ENCODE data around the gene SMYD3.

DNA sequence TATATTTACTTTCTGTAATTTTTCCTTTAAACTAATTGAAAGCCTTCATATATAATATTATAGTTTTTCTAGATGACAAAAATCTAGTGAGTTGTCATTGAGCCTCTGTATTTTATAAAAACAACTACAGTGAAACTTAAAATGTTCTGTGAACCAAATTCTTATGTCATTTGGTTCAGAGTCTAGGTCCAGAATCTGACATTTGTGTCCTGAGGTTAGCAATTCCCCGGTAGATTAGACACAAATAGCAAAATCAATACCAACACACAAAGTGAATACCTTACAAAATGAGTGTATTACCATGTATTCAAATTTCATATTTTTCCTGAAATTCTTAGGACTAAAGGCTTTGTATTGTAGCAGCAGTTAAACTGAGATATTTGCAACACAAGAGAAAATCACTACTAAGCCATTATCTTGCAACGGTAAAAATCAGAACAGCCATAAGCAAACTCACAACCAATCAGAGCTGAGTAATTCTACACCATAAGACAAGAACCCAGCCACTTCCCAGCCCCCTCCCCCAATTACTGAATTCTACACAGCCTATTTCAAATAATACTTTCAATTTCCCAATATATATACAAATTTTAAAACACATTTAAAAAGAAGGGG lies 573.5 kb downstream of the SMYD3 start:
- no peak for TF ChIP-seq MAFK (IDR thresholded peaks at IDR 0.05; ENCODE audit: low read depth, low read length)
- no peak for TF ChIP-seq BHLHE40 (IDR thresholded peaks at IDR 0.05; ENCODE audit: low read depth, low read length)
- TF ChIP-seq, protein P1, sequence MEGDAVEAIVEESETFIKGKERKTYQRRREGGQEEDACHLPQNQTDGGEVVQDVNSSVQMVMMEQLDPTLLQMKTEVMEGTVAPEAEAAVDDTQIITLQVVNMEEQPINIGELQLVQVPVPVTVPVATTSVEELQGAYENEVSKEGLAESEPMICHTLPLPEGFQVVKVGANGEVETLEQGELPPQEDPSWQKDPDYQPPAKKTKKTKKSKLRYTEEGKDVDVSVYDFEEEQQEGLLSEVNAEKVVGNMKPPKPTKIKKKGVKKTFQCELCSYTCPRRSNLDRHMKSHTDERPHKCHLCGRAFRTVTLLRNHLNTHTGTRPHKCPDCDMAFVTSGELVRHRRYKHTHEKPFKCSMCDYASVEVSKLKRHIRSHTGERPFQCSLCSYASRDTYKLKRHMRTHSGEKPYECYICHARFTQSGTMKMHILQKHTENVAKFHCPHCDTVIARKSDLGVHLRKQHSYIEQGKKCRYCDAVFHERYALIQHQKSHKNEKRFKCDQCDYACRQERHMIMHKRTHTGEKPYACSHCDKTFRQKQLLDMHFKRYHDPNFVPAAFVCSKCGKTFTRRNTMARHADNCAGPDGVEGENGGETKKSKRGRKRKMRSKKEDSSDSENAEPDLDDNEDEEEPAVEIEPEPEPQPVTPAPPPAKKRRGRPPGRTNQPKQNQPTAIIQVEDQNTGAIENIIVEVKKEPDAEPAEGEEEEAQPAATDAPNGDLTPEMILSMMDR (conservative IDR thresholded peaks at IDR 0.05; ENCODE audit: low read depth, low read length) = no peak
- no peak for TF ChIP-seq RFX5 (IDR thresholded peaks at IDR 0.05; ENCODE audit: low read depth, low read length)
- no peak for TF ChIP-seq POLR2A (IDR thresholded peaks at IDR 0.05; ENCODE audit: low read depth, low read length)
- no peak for TF ChIP-seq SMC3 (IDR thresholded peaks at IDR 0.05; ENCODE audit: low read depth, low read length)
- TF ChIP-seq FOS (IDR thresholded peaks at IDR 0.05; ENCODE audit: low read depth, low read length) = no peak
- no peak for TF ChIP-seq MXI1 (IDR thresholded peaks at IDR 0.05; ENCODE audit: borderline replicate concordance, low read depth, low read length)
- TF ChIP-seq, protein P2, sequence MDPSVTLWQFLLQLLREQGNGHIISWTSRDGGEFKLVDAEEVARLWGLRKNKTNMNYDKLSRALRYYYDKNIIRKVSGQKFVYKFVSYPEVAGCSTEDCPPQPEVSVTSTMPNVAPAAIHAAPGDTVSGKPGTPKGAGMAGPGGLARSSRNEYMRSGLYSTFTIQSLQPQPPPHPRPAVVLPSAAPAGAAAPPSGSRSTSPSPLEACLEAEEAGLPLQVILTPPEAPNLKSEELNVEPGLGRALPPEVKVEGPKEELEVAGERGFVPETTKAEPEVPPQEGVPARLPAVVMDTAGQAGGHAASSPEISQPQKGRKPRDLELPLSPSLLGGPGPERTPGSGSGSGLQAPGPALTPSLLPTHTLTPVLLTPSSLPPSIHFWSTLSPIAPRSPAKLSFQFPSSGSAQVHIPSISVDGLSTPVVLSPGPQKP (IDR thresholded peaks at IDR 0.05; ENCODE audit: borderline replicate concordance, low read depth, low read length) = no peak
- TF ChIP-seq MAZ (IDR thresholded peaks at IDR 0.05; ENCODE audit: borderline replicate concordance, low read depth, low read length) = no peak
